Erythroblast (primary cell): ENCODE data around the gene SLC25A25.
"Not testable (repeated sequence)": the region's sequence is repeated elsewhere in the genome, so short reads cannot be mapped to it uniquely, and the experiment has no call there.

ENCODE experiments used
- DNase-seq, 2 experiments: peaks; one replicate each; lab custom pipeline; 2025; lab: John Stamatoyannopoulos, UW
- GATA1 ChIP-seq: IDR thresholded peaks from 2 replicates; pipeline ENCODE4 v1.6.1; 2011; ENCODE audit warnings: low read depth, mild to moderate bottlenecking, control low read depth, low read length, moderate library complexity
- POLR2A ChIP-seq: IDR thresholded peaks from 2 replicates; pipeline ENCODE4 v1.6.1; 2011; ENCODE audit warnings: mild to moderate bottlenecking, low read length

Gene SLC25A25

GRCh38 chr9:128042043-128042442 lies 26.0 kb upstream of the SLC25A25 start:
- TF ChIP-seq GATA1: no peak
- no peak for TF ChIP-seq POLR2A
- DNase-seq: no peak

GRCh38 chr9:128043467-128043868 lies 24.6 kb upstream of the SLC25A25 start:
- DNase-seq: no peak
- TF ChIP-seq GATA1 (no peak), POLR2A (no peak)

DNA sequence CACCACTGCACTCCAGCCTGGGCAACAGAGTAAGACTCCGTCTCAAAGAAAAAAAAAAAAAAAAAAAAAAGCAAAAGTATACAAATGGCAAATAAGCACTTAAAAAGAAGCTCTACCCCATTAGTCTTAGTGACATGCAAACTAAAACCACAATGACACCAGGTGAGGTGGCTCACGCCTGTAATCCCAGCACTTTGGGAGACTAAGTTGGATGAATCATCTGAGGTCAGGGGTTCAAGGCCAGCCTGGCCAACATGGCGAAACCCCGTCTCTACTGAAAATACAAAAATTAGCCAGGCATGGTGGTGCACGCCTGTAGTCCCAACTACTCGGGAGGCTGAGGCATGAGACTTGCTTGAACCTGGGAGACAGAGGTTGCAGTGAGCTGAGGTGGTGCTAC lies 22.6 kb upstream of the SLC25A25 start:
- DNase-seq: not testable (repeated sequence)

- TF ChIP-seq POLR2A (no peak), GATA1 (no peak)
Observed at GRCh38 chr9:128045831-128046230, 22.2 kb upstream of the SLC25A25 start.

DNA sequence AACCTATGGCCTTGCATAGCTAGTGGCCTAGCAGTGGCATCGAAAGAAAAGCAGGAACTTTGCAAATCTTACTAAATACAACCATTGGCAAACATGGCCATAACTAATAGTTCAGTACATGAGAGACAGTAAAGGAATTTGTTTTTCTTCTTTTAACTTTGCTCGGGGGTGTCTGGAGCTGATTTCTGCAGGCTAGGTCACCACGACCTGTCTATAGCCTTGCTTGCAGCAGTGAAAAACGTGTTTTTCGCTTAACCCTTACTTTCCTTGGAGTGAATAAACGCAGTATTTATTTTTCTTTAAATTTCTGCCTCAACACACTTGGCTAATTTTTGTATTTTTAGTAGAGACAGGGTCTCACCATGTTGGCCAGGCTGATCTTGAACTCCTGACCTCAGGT lies 20.8 kb upstream of the SLC25A25 start:
- TF ChIP-seq POLR2A (no peak), GATA1 (no peak)
- DNase-seq: no peak

More at GRCh38 chr9:128045831-128046230, 22.2 kb upstream of the SLC25A25 start:
- DNase-seq: no peak

DNA sequence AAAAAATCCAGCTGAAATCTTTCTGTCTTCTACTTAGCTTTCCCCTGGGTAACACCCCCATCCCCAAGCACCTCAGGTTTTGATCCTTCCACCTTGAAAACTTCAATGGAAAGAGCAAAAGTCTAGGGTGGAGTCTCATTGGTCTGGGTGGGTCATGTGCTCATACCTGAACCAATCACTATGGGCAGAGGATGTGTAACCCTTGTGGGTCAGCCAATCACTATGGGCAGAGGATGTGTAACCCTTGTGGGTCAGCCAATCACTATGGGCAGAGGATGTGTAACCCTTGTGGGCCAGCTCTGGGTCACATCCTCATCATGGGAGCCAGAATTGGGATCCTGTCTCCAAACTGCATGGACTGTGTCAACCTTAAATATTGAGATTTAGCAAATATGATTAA lies 19.4 kb upstream of the SLC25A25 start:
- no peak for DNase-seq
- TF ChIP-seq POLR2A (no peak), GATA1 (no peak)

- no peak for DNase-seq
Observed at GRCh38 chr9:128049843-128050242, 18.2 kb upstream of the SLC25A25 start.

DNA sequence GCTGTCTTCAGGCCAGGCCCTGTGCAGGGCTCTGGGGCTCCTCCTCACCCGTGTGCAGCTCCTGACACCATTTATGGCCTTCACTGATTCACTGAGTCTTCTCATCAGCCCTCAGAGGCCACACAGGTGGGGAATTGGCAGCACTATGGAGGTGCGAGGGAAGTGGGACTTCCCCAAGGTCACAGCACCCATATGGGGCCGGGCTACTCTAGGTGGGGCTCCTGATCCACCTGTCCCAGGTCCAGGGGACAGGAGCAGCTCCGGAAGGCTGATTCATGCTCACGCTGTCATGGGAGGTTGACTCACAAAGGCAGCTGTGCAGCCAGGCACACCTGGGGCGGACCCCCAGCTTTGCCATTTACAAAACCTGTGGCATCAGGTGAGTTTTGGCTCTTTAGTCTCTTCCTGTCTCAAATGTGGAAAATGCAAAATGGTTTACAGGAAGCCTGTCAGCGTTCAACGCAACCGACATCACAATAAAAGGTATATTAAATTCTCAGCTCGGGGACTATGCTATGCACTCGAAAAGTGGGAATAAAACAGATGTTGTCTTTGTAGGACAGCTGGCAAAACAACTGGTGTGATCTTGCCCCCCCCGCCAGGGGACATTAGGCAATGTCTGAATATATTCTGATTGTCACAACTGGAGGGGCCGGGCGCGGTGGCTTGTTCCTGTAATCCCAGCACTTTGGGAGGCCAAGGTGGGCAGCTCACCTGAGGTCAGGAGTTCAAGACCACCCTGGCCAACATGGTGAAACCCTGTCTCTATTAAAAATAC lies 15.9 kb upstream of the SLC25A25 start:
- DNase-seq: no peak
- TF ChIP-seq GATA1 (no peak), POLR2A (no peak)

More at GRCh38 chr9:128049843-128050242, 18.2 kb upstream of the SLC25A25 start:
- no peak for TF ChIP-seq GATA1
- TF ChIP-seq POLR2A: no peak

DNA sequence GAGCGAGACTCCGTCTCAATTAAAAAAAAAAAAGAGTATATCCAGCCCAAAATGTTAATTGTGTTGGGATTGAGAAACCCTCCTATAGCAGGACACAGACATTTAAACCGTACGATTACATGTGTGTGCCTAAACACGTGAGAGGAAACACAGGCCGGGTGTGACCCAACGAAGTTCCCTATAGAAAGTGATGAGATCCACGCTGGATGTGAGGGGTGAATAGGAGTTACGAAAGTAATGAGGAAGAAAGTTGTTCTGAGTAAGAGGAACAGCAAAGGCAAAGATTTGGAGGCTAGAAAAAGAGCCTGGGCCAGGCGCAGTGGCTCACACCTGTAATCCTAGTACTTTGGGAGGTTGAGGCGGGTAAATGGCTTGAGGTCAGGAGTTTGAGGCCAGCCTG lies 14.5 kb upstream of the SLC25A25 start:
- TF ChIP-seq POLR2A (no peak), GATA1 (no peak)
- no peak for DNase-seq

- no peak for DNase-seq
- TF ChIP-seq GATA1: no peak
- TF ChIP-seq POLR2A: no peak
Observed at GRCh38 chr9:128054087-128054486, 13.9 kb upstream of the SLC25A25 start.

GRCh38 chr9:128055344-128056040 lies 12.5 kb upstream of the SLC25A25 start:
- TF ChIP-seq POLR2A: no peak
- no peak for TF ChIP-seq GATA1

GRCh38 chr9:128056086-128056485 lies 11.9 kb upstream of the SLC25A25 start:
- DNase-seq: no peak
- TF ChIP-seq POLR2A (no peak), GATA1 (no peak)

More at GRCh38 chr9:128055344-128056040, 12.5 kb upstream of the SLC25A25 start:
- no peak for DNase-seq

DNA sequence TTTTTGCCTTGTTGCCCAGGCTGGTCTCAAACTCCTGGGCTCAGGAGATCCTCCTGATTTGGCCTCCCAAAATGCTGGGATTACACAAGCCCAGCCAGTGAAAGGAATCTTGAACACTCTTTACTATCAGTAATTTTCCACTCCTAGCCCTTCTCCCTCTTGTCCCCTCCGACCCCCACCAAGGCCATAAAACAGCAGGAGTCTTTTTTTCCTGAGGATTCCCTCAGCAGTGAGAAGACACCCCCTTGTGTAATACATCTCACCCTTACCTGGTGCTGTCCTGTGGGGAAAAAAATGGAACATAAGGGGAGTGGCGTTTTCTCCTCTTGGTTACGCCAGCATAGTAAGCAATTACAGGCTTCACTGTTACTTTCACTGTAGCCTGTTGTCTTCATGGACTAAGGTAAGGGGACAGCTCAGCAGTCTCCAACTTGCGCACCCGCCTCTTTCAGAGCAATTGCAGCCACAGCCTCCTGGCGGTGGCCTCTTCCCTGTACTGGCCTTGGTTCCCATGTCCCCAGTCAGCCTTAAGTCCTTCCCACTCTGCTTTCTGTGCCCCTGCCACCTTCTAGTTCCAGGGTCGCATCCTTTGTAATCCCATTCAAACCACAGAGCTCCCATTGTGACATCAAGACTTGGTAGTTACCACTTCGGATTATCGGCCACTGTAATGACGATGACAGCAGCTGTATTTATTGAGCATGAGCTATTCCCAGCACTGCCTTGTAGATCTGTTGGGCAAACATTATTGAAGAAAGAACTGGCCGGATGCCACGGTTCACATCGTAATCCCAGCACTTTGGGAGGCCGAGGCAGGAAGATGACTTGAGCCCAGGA lies 10.9 kb upstream of the SLC25A25 start:
- TF ChIP-seq GATA1: no peak
- no peak for TF ChIP-seq POLR2A
- no peak for DNase-seq
